Panc1 (cell line): ENCODE results near the gene TWIST2. TPM values are rescaled to one million over a fixed set of nuclear protein-coding genes. Genes with fewer than 3 reads are reported as not detected.
A peak's percentile ranks its signal among the peaks of the same experiment; 100 is the strongest.

Experiments used
- ATAC-seq: fragments of 200-7000 bp; cut with Tn5 transposase; 2 replicates; pipeline ENCODE4 v1.9.1; 2020; ENCODE audit warnings: mild to moderate bottlenecking, moderate library complexity
- BruUV-seq: library from RNA; stranded (reverse); fragments of 400-500 nt; replicated peaks from 2 replicates; lab custom pipeline; 2021; lab: Mats Ljungman, UMichigan
- CTCF ChIA-PET: fragments of 300-600 bp; sonication (Branson Sonifier 250); formaldehyde crosslinking; loops from one replicate; lab custom pipeline; 2022; ENCODE audit warnings: antibody characterized with exemption; lab: Charles Lee
- POLR2A ChIA-PET: fragments of 300-600 bp; sonication (Branson Sonifier 250); formaldehyde crosslinking; loops from one replicate; lab custom pipeline; 2022; ENCODE audit warnings: antibody characterized with exemption; lab: Charles Lee
- DNase-seq: peaks from one replicate; pipeline ENCODE4 v3.0.0-alpha.2; 2010; ENCODE audit warnings: low read depth, low spot score
- H3K27ac ChIP-seq: 2 replicates; pipeline ENCODE4 v1.5.1; 2011; ENCODE audit warnings: mild to moderate bottlenecking, low read length, inconsistent platforms
- H3K27me3 ChIP-seq: fragments of 200-500 bp; sonication (Bioruptor generic); 2 replicates; pipeline ENCODE4 v1.6.0; 2014; ENCODE audit warnings: low read length, inconsistent platforms; ENCODE audit not compliant: control insufficient read depth, insufficient read depth
- H3K36me3 ChIP-seq: fragments of 200-500 bp; sonication (Bioruptor generic); 2 replicates; pipeline ENCODE4 v1.5.1; 2014; ENCODE audit warnings: inconsistent platforms, mild to moderate bottlenecking, low read length, moderate library complexity; ENCODE audit not compliant: control insufficient read depth, insufficient read depth
- H3K4me1 ChIP-seq: 2 replicates; pipeline ENCODE4 v1.5.1; 2011; ENCODE audit warnings: inconsistent platforms, mild to moderate bottlenecking, low read length, moderate library complexity; ENCODE audit not compliant: control insufficient read depth, insufficient read depth
- H3K4me3 ChIP-seq, 2 experiments: 2 replicates each; pipeline ENCODE4 v1.5.1; 2011 to 2012; ENCODE audit warnings: low read depth in 2 of 2, low read length in 2 of 2, mild to moderate bottlenecking in 2 of 2, inconsistent platforms in 1 of 2, moderate library complexity in 1 of 2
- H3K9me3 ChIP-seq: fragments of 200-500 bp; sonication (Bioruptor generic); 2 replicates; pipeline ENCODE4 v1.5.1; 2014; ENCODE audit warnings: low read depth, mild to moderate bottlenecking, inconsistent platforms, low read length, moderate library complexity; ENCODE audit not compliant: control insufficient read depth, insufficient read depth
- CTCF ChIP-seq: fragments of 450-650 bp; IDR thresholded peaks from 2 replicates; pipeline ENCODE4 v1.5.1; 2017; ENCODE audit warnings: mild to moderate bottlenecking
- POLR2AphosphoS5 ChIP-seq: IDR thresholded peaks from 2 replicates; pipeline ENCODE4 v1.6.1; 2012; ENCODE audit warnings: mild to moderate bottlenecking, low read depth, low read length, moderate library complexity
- SIN3A ChIP-seq: IDR thresholded peaks from 2 replicates; pipeline ENCODE4 v1.6.1; 2012; ENCODE audit warnings: low read depth, mild to moderate bottlenecking, low read length, moderate library complexity, borderline replicate concordance; ENCODE audit not compliant: insufficient read depth
- TCF7L2 ChIP-seq: IDR thresholded peaks from 2 replicates; pipeline ENCODE4 v1.6.1; 2011; ENCODE audit warnings: mild to moderate bottlenecking, low read depth, low read length, inconsistent platforms
- in situ Hi-C: cut with HindIII; loops from 2 replicates; pipeline ENCODE4 v1.10.0; 2016; ENCODE audit warnings: low sequenced_read_pairs, low pct_unique_long_range_greater_than_20kb
- intact Hi-C: fragments of 100-400 bp; cut with micrococcal nuclease; formaldehyde crosslinking; loops from one replicate; pipeline ENCODE4 v1.10.0; 2022; ENCODE audit not compliant: unreplicated experiment
- total RNA-seq: library from RNA; stranded (reverse); gene quantifications from one replicate; pipeline ENCODE4 v1.2.1, GENCODE V29; 2021; ENCODE audit not compliant: unreplicated experiment
- TF ChIP-seq, protein P1 (sequence below), 2 experiments: IDR thresholded peaks; 2 replicates each; pipeline ENCODE4 v1.6.1; 2011 to 2012; ENCODE audit warnings: low read depth in 2 of 2, control low read depth in 1 of 2, low read length in 1 of 2, mild to moderate bottlenecking in 1 of 2, moderate library complexity in 1 of 2; ENCODE audit not compliant: insufficient read depth in 1 of 2

TWIST2 gene
- total RNA-seq, 1 experiment from 2014 or later, result 4.2 TPM

GRCh38 chr2:238851761-238852160 lies 3.9 kb downstream of the TWIST2 start:
- peak overlapping the region; percentile 51; the same call in 1 of the 2 replicates for H3K27ac ChIP-seq
- no peaks in the 10 kb centered on the region for H3K27me3 ChIP-seq
- intact Hi-C loops (no loop called here), in situ Hi-C loops (no loop called here)
- no peak for DNase-seq
- no peaks in the 10 kb centered on the region for H3K9me3 ChIP-seq
- BruUV-seq, result no TSS peak
- H3K4me3 ChIP-seq, result no peak overlapping the region
- ChIA-PET CTCF (no interaction called here), POLR2A (no interaction called here)
- peaks cover 6% of the 10 kb centered on the region for H3K4me1 ChIP-seq
- no peak for ATAC-seq
- no peaks in the 10 kb centered on the region for H3K36me3 ChIP-seq
- TF ChIP-seq, protein P1, sequence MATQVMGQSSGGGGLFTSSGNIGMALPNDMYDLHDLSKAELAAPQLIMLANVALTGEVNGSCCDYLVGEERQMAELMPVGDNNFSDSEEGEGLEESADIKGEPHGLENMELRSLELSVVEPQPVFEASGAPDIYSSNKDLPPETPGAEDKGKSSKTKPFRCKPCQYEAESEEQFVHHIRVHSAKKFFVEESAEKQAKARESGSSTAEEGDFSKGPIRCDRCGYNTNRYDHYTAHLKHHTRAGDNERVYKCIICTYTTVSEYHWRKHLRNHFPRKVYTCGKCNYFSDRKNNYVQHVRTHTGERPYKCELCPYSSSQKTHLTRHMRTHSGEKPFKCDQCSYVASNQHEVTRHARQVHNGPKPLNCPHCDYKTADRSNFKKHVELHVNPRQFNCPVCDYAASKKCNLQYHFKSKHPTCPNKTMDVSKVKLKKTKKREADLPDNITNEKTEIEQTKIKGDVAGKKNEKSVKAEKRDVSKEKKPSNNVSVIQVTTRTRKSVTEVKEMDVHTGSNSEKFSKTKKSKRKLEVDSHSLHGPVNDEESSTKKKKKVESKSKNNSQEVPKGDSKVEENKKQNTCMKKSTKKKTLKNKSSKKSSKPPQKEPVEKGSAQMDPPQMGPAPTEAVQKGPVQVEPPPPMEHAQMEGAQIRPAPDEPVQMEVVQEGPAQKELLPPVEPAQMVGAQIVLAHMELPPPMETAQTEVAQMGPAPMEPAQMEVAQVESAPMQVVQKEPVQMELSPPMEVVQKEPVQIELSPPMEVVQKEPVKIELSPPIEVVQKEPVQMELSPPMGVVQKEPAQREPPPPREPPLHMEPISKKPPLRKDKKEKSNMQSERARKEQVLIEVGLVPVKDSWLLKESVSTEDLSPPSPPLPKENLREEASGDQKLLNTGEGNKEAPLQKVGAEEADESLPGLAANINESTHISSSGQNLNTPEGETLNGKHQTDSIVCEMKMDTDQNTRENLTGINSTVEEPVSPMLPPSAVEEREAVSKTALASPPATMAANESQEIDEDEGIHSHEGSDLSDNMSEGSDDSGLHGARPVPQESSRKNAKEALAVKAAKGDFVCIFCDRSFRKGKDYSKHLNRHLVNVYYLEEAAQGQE (IDR thresholded peaks at IDR 0.05; ENCODE audit: insufficient read depth in 1 of 2, low read depth in 2 of 2, low read length in 1 of 2), result no peak
- TF ChIP-seq TCF7L2 (no peak), CTCF (no peak), POLR2AphosphoS5 (no peak), SIN3A (no peak)

DNA sequence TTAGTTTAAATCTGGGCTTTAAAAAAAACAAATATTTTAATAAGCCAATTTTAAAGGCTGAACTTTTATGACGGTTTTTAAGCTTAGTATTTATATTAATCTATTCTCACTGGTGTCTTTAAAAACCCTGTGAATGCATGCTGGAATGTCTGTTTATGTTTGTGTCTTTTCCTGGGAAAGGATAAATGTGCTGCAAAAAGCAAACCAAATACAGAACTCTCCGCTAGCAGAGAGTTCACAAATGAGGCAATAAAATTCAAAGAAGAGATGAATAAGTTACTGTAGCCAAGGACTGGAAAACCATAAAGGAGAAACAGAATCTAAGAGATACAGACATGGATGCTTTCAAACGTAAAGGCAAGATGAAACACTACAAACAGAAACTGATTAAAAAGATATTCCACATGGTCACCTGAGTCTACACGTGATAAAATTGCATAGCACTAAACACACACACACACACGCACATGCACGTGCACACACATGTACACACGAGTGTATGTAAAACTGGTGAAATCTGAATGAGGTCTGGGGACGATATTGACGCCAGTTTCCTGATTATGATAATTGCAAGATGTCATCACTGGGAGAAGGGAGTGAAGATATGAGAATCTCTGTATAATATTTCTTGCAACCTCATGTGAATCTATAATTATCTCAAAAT lies 4.5 kb downstream of the TWIST2 start:
- TF ChIP-seq TCF7L2 (no peak), SIN3A (no peak), CTCF (no peak), POLR2AphosphoS5 (no peak)
- TF ChIP-seq, protein P1 (IDR thresholded peaks at IDR 0.05; ENCODE audit: insufficient read depth in 1 of 2, low read depth in 2 of 2, low read length in 1 of 2), result no peak
- H3K27ac ChIP-seq, result no peak overlapping the region
- H3K9me3 ChIP-seq, result no peaks in the 10 kb centered on the region
- H3K27me3 ChIP-seq, result no peaks in the 10 kb centered on the region
- intact Hi-C loops (no loop called here), in situ Hi-C loops (no loop called here)
- no peak overlapping the region for H3K4me3 ChIP-seq
- ChIA-PET POLR2A (no interaction called here), CTCF (no interaction called here)
- DNase-seq, result no peak
- BruUV-seq, result no TSS peak
- H3K36me3 ChIP-seq, result no peaks in the 10 kb centered on the region
- H3K4me1 ChIP-seq, result peaks cover 6% of the 10 kb centered on the region
- no peak for ATAC-seq
